ENCODE results near the gene ADRM1.

Gene ADRM1

DNA sequence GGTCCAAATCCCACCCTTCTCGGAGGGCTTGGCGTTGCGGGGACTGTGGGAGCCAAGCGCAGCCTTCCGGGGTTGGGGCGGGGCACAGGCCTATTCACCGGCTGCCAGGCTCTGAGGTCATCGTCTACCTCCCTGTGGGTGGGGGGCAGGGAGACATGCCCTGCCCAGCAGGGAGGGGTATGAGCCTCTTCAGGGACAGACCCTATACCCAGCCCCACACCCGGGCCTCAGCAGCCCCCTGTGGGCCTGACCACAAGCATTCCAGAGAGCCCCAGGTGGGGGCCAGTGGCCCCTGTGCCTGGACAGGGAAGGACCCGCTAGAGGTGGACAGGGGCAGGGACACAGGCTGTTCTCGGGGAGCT lies 52.7 kb downstream of the ADRM1 start:
- H3K4me3 Mint-ChIP-seq = no peak overlapping the region
- no peaks in the 10 kb centered on the region for H3K9me3 Mint-ChIP-seq
- H3K27ac Mint-ChIP-seq = peak overlapping the region; percentile 21 to 84 (median 82)
- H3K4me1 Mint-ChIP-seq = peaks cover 17% of the 10 kb centered on the region
- no peaks in the 10 kb centered on the region for H3K36me3 Mint-ChIP-seq (ENCODE audit: low read depth)
- TF ChIP-seq, protein P1, sequence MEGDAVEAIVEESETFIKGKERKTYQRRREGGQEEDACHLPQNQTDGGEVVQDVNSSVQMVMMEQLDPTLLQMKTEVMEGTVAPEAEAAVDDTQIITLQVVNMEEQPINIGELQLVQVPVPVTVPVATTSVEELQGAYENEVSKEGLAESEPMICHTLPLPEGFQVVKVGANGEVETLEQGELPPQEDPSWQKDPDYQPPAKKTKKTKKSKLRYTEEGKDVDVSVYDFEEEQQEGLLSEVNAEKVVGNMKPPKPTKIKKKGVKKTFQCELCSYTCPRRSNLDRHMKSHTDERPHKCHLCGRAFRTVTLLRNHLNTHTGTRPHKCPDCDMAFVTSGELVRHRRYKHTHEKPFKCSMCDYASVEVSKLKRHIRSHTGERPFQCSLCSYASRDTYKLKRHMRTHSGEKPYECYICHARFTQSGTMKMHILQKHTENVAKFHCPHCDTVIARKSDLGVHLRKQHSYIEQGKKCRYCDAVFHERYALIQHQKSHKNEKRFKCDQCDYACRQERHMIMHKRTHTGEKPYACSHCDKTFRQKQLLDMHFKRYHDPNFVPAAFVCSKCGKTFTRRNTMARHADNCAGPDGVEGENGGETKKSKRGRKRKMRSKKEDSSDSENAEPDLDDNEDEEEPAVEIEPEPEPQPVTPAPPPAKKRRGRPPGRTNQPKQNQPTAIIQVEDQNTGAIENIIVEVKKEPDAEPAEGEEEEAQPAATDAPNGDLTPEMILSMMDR (IDR thresholded peaks at IDR 0.05; ENCODE audit: unreplicated experiment in 3 of 3) = no peak
- H3K27me3 Mint-ChIP-seq (ENCODE audit: low read depth) = no peaks in the 10 kb centered on the region

DNA sequence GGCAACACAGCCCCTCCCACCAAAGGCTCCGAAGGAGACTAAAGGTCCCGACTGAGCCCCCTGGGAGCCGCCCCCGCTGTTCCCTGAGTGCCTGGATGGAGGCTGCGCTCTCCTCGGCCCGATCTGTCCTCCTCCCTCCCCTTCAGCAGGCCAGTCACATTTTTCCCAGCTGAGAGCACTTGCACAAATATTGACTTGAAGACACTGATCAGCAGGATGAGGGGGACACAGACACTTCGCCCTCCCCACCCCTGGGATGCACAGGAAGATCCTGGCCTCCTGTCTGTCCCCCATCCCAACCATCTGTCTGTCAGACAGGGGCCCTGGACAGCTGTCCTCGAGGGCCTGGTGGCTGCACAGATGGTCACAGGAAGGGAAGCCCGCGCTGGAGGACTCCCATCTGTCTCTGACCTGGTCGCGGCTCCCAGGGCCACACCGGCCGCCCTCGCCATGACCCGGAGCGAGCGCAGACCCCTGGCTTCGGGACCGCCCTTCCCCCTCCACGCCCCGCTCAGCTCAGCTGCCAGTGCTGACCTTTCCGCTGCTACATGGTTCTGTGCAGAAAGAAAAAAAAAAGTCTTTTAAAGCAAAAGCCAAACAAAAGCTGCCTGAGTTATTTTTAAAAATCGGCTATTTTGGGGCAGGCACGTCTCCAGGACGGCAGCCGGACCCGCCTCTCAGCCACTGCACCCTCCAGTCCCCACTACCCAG lies 53.2 kb downstream of the ADRM1 start:
- Mint-ChIP-seq H3K27ac (peak overlapping the region; percentile 21 to 84 (median 82)), H3K9me3 (no peaks in the 10 kb centered on the region), H3K27me3 (ENCODE audit: low read depth) (no peaks in the 10 kb centered on the region), H3K36me3 (ENCODE audit: low read depth) (no peaks in the 10 kb centered on the region), H3K4me3 (peak overlapping the region; percentile 30 to 54 (median 31)), H3K4me1 (peaks cover 17% of the 10 kb centered on the region)
- TF ChIP-seq, protein P1 (IDR thresholded peaks at IDR 0.05; ENCODE audit: unreplicated experiment in 3 of 3) = no peak

DNA sequence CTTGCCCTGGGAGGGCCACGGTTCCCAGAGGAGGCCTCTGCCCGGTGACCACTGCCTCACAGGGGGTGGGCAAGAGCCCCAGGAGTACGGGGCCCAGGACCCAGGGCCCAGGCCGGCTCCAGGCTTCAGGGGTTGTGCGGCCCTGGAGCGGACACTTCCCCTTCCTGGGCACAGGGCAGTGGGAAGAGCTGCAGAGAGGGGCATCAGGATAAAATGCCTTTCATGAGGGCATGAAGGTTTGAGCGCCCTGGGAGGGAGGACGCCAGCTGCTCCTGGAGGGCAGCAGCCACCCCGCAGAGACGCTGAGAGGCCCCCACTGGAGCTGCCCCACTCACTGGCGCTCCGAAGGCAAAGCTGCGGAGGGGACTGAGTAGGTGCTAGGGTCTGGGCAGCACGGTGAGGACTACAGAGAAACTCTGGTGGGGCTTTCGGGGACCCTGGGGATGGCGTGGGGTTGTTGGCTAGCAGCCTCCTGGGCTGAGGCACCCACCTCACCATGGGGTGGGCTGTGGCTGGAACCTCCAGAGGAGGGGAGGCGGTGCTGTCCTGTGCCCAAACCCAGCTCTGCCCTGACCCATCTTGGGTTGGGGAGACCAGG lies 53.9 kb downstream of the ADRM1 start:
- Mint-ChIP-seq H3K4me3 (no peak overlapping the region), H3K36me3 (ENCODE audit: low read depth) (no peaks in the 10 kb centered on the region), H3K4me1 (peaks cover 17% of the 10 kb centered on the region), H3K27ac (peak overlapping the region in 2 of 3 experiments; percentile 82 to 84), H3K9me3 (no peaks in the 10 kb centered on the region), H3K27me3 (ENCODE audit: low read depth) (no peaks in the 10 kb centered on the region)
- TF ChIP-seq, protein P1 (IDR thresholded peaks at IDR 0.05; ENCODE audit: unreplicated experiment in 3 of 3) = no peak

DNA sequence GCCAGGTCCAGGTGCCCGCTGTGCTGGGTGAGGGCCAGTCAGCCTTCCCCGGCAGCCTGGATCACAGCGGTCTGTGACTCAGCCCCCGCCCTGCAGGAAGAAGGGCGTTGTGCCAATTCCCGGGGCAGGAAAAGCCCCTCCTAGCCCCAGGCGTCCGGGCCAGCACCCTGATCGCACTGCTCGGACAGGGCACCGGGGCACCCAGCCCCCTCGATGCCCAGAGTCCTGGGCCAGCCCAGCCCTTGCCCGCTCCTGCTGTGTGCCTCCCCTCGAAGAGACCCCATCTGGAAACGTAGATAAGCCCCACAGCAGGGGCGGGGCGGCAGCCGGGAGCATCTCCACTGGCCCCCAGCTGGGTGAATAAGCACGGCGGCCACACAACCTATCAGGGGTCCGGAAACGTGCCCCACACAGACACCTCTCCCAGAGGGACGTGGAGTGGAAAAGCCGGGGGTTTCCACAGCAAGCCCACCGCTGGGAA lies 54.4 kb downstream of the ADRM1 start:
- TF ChIP-seq, protein P1 (IDR thresholded peaks at IDR 0.05; ENCODE audit: unreplicated experiment in 3 of 3) = no peak
- H3K27ac Mint-ChIP-seq = no peak overlapping the region
- peaks cover 22% of the 10 kb centered on the region for H3K4me1 Mint-ChIP-seq
- H3K27me3 Mint-ChIP-seq (ENCODE audit: low read depth) = no peaks in the 10 kb centered on the region
- H3K4me3 Mint-ChIP-seq = no peak overlapping the region
- no peaks in the 10 kb centered on the region for H3K9me3 Mint-ChIP-seq
- H3K36me3 Mint-ChIP-seq (ENCODE audit: low read depth) = no peaks in the 10 kb centered on the region

DNA sequence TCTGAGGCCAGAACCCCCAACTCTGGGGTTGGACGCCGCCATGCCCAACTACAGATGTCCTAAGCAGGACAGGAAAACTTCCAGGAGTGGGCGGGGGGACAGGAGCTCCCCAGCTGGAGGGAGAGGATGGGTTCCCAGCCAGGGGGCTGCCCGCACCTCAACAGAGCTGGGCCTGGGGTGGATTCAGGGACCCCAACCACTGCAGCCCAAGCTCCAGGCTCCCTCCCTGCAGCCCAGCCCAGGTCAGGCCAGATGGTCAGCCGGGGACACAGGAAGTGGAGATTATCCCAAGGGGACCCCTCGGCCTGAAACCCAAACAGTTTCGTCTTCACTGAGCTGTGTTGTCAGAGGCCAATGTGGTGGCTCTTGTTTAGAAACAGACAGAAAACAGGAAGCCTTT lies 54.9 kb downstream of the ADRM1 start:
- Mint-ChIP-seq H3K36me3 (ENCODE audit: low read depth) (no peaks in the 10 kb centered on the region), H3K4me1 (peaks cover 26% of the 10 kb centered on the region), H3K27ac (no peak overlapping the region), H3K27me3 (ENCODE audit: low read depth) (no peaks in the 10 kb centered on the region), H3K9me3 (no peaks in the 10 kb centered on the region), H3K4me3 (no peak overlapping the region)
- TF ChIP-seq, protein P1 (IDR thresholded peaks at IDR 0.05; ENCODE audit: unreplicated experiment in 3 of 3) = no peak

Data from nephron (organoid).